Heart left ventricle (tissue), 13 donors: ENCODE results near the gene OR2S2.

ENCODE experiments used
- CTCF ChIP-seq, 12 donors: fragments of 200-600 bp; sonication (generic) in 4 of 12; IDR thresholded peaks; one replicate each; pipeline versions ENCODE4 v1.5.0 to v1.8.0; 2018 to 2022; ENCODE audit warnings: antibody characterized with exemption in 12 of 12, mild to moderate bottlenecking in 5 of 12
- POLR2A ChIP-seq, 2 donors: fragments of 450-650 bp; IDR thresholded peaks; one replicate each; pipeline ENCODE4 v1.6.1; 2017; ENCODE audit warnings: antibody characterized with exemption in 2 of 2, mild to moderate bottlenecking in 2 of 2, moderate library complexity in 2 of 2
- donor health status: ischemic (EF 13 %, LVEDD 7.1; RV severe dilation, severe dysfunction).
- donor health status: DM: no; HTN: yes; CAD: no.
- donor health status: DM: no; HTN: no; CAD: no.
- donor health status: ischemic (EF 25% LVEDD 6.9; RV normal size, moderate dysfunction).
- donor health status: ischemic (EF 25% LVEDD 5.7; RV mildly dilated, moderate dysfunction).
- donor health status: ischemic (EF 35%, LVEDD 5.7; RV mildly dilated, moderate dysfunction).
- donor health status: nonischemic (EF 11% LVEDD 7.7; RV severe dilation, severe dysfunction).
- donor health status: DM: yes; HTN: yes; CAD: no.
- donor health status: PGD.
- donor health status: ischemic (EF 29% LVEDD 5.4; RV normal size, mild dysfunction).
- donor health status: nonischemic (EF 23%, LVEDD 6.1; RV moderate dilation, normal function).

GRCh38 chr9:35962126-35962906, 4.4 kb upstream of the OR2S2 start:
- TF ChIP-seq CTCF (IDR thresholded peaks at IDR 0.05) (no peak), POLR2A (IDR thresholded peaks at IDR 0.05) (no peak)
